HUES6 (cell line): ENCODE results near the gene NSRP1.
"Not testable (repeated sequence)": the region's sequence is repeated elsewhere in the genome, so short reads cannot be mapped to it uniquely, and the experiment has no call there.

ENCODE experiments used
- H3K27ac ChIP-seq: 2 replicates; pipeline ENCODE4 v1.7.0; 2013; ENCODE audit warnings: low read depth, mild to moderate bottlenecking, low read length, inconsistent platforms
- H3K27me3 ChIP-seq: 2 replicates; pipeline ENCODE4 v1.6.1; 2013; ENCODE audit warnings: low read length; ENCODE audit not compliant: control insufficient read depth, insufficient read depth
- H3K36me3 ChIP-seq: 2 replicates; pipeline ENCODE4 v1.6.1; 2013; ENCODE audit warnings: low read length; ENCODE audit not compliant: control insufficient read depth, insufficient read depth
- H3K4me1 ChIP-seq: 2 replicates; pipeline ENCODE4 v1.6.1; 2013; ENCODE audit warnings: low read length; ENCODE audit not compliant: control insufficient read depth, insufficient read depth
- H3K4me3 ChIP-seq: 2 replicates; pipeline ENCODE4 v1.5.1; 2013; ENCODE audit warnings: low read depth, low read length
- H3K9ac ChIP-seq: one replicate; pipeline ENCODE4 v1.6.1; 2013; ENCODE audit warnings: mild to moderate bottlenecking, low read length
- H3K9me3 ChIP-seq: 2 replicates; pipeline ENCODE4 v1.6.1; 2013; ENCODE audit warnings: low read depth, low read length; ENCODE audit not compliant: control insufficient read depth, insufficient read depth

NSRP1 gene

DNA sequence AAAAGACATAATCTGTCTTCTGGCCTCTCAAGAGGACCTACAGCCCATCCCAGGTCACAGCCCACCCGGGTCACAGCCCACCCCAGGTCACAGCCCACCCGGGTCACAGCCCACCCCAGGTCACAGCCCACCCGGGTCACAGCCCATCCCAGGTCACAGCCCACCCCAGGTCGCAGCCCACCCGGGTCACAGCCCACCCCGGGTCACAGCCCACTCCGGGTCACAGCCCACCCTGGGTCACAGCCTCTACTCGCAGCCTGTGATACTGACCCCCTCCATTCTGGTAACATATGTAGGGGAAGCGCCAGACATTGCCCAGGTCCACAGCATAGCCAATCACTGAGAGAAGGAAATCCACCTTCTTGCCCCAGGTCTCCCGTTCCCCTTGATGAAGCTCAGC is 104.7 kb downstream of the NSRP1 start:
- Histone ChIP-seq H3K36me3 (no peaks in the 10 kb centered on the region), H3K9me3 (no peaks in the 10 kb centered on the region), H3K27ac (no peak overlapping the region), H3K9ac (no peak overlapping the region), H3K4me1 (no peaks in the 10 kb centered on the region), H3K4me3 (no peak overlapping the region), H3K27me3 (no peaks in the 10 kb centered on the region; the same call in 1 of the 2 replicates)

DNA sequence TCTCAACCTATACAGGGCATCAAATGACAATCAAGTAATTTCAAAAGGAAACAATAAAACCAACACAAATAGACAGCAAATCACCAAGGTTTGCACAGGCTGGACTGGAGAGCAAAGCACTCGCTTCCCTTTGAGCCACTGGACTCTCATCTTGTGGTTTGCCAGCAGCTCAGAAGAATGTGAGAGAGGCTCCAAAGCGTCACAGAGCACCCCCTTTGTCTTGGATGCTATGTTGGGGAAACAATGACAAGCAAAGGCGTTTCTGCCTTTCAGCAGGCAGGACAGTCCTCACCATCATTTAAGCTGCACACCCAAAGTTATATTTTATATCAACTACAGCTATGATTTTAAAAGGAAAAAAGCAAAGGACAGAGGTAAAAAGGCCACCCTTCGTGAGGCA is 105.6 kb downstream of the NSRP1 start:
- Histone ChIP-seq H3K9me3 (no peaks in the 10 kb centered on the region), H3K36me3 (no peaks in the 10 kb centered on the region), H3K27me3 (no peaks in the 10 kb centered on the region; the same call in 1 of the 2 replicates), H3K4me1 (no peaks in the 10 kb centered on the region), H3K4me3 (no peak overlapping the region), H3K27ac (no peak overlapping the region), H3K9ac (no peak overlapping the region)

GRCh38 chr17:30222721-30223175 is 106.1 kb downstream of the NSRP1 start:
- Histone ChIP-seq H3K27me3 (no peaks in the 10 kb centered on the region; the same call in 1 of the 2 replicates), H3K27ac (no peak overlapping the region)

GRCh38 chr17:30224419-30224960 is 107.9 kb downstream of the NSRP1 start:
- no peak overlapping the region for H3K27ac ChIP-seq
- no peak overlapping the region for H3K4me3 ChIP-seq
- H3K27me3 ChIP-seq, result peaks cover 11% of the 10 kb centered on the region; the same call in 1 of the 2 replicates

More at GRCh38 chr17:30222721-30223175, 106.1 kb downstream of the NSRP1 start:
- Histone ChIP-seq H3K36me3 (no peaks in the 10 kb centered on the region), H3K4me3 (no peak overlapping the region), H3K4me1 (no peaks in the 10 kb centered on the region), H3K9me3 (no peaks in the 10 kb centered on the region), H3K9ac (no peak overlapping the region)

DNA sequence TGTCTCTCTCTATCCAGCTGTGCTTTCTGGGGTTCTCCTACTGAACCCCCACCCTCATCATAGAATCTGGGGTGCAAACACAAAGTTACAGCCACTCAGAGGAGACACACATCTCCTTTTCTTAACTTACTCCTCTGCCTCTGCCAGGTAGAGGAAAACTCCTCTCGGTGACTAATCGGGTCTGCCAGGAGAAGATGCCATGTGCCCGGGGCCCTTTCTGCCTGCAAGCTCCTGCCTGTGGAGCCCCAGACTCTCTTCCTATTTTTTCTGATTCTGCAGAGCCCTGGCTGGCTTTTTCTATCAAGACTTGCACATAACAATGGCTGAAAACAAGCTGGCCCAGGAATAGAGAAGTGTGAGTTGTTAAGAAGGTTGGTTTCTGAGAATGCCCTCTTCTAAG is 108.5 kb downstream of the NSRP1 start:
- Histone ChIP-seq H3K4me1 (no peaks in the 10 kb centered on the region), H3K27ac (no peak overlapping the region), H3K36me3 (no peaks in the 10 kb centered on the region), H3K9me3 (no peaks in the 10 kb centered on the region), H3K4me3 (no peak overlapping the region), H3K27me3 (peaks cover 13% of the 10 kb centered on the region; the same call in 1 of the 2 replicates), H3K9ac (no peak overlapping the region)

More at GRCh38 chr17:30224419-30224960, 107.9 kb downstream of the NSRP1 start:
- no peaks in the 10 kb centered on the region for H3K9me3 ChIP-seq
- H3K9ac ChIP-seq, result no peak overlapping the region
- no peaks in the 10 kb centered on the region for H3K4me1 ChIP-seq
- H3K36me3 ChIP-seq, result no peaks in the 10 kb centered on the region

- Histone ChIP-seq H3K27ac (no peak overlapping the region), H3K36me3 (no peaks in the 10 kb centered on the region), H3K9me3 (no peaks in the 10 kb centered on the region), H3K27me3 (peaks cover 22% of the 10 kb centered on the region; the same call in 1 of the 2 replicates), H3K9ac (no peak overlapping the region), H3K4me1 (no peaks in the 10 kb centered on the region), H3K4me3 (no peak overlapping the region)
Observed at GRCh38 chr17:30225919-30226553, 109.4 kb downstream of the NSRP1 start.

GRCh38 chr17:30226878-30227277 is 110.3 kb downstream of the NSRP1 start:
- peaks cover 25% of the 10 kb centered on the region; the same call in 1 of the 2 replicates for H3K27me3 ChIP-seq
- H3K9ac ChIP-seq, result no peak overlapping the region
- no peak overlapping the region for H3K4me3 ChIP-seq
- H3K4me1 ChIP-seq, result no peaks in the 10 kb centered on the region
- no peaks in the 10 kb centered on the region for H3K36me3 ChIP-seq
- no peak overlapping the region for H3K27ac ChIP-seq
- H3K9me3 ChIP-seq, result no peaks in the 10 kb centered on the region

DNA sequence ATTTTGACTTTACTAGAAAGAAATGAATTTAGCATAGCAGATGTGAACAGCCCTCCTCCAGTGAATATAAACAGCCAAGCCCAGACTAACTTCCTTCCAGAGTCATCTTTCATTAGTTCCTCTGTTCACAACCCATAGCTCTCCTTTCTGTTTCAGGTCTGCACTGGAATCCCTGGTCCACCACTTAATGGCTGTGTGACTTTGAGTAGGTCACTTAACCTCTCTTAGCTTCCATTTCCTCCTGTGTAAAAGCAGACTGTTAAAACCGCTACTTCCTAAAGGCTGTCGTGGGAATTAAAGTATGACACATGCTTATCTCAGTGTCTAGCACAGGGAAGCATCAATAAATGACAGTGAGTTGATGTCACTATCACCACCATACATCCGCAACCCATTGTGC is 111.4 kb downstream of the NSRP1 start:
- Histone ChIP-seq H3K36me3 (no peaks in the 10 kb centered on the region), H3K4me3 (no peak overlapping the region), H3K27ac (no peak overlapping the region), H3K9me3 (no peaks in the 10 kb centered on the region), H3K9ac (no peak overlapping the region), H3K4me1 (no peaks in the 10 kb centered on the region), H3K27me3 (peaks cover 36% of the 10 kb centered on the region)

- H3K9me3 ChIP-seq, result no peaks in the 10 kb centered on the region
- H3K27ac ChIP-seq, result no peak overlapping the region
- H3K9ac ChIP-seq, result no peak overlapping the region
- no peaks in the 10 kb centered on the region for H3K36me3 ChIP-seq
- H3K27me3 ChIP-seq, result peaks cover 46% of the 10 kb centered on the region
- no peak overlapping the region for H3K4me3 ChIP-seq
- H3K4me1 ChIP-seq, result no peaks in the 10 kb centered on the region
Observed at GRCh38 chr17:30229012-30229411, 112.4 kb downstream of the NSRP1 start.

DNA sequence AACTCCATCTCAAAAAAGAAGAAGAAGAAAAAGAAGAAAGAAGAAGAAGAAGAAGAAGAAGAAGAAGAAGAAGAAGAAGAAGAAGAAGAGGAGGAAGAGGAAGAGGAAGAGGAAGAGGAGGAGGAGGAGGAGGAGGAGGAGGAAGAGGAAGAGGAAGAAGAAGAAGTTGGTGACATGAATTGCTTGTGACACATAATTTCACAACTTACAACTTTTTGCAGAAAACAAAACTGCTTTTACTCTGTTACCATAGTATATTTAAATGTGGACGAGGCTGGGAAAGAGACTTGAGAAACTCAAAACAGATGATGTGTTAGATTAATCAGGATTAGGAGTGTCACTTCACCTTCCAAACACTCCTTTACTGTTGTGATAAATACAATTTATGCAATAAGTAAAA is 113.4 kb downstream of the NSRP1 start:
- not testable (repeated sequence) for H3K9ac ChIP-seq, H3K4me1 ChIP-seq, H3K9me3 ChIP-seq, H3K27ac ChIP-seq, H3K4me3 ChIP-seq, H3K36me3 ChIP-seq
- H3K27me3 ChIP-seq, result peaks cover 56% of the 10 kb centered on the region

DNA sequence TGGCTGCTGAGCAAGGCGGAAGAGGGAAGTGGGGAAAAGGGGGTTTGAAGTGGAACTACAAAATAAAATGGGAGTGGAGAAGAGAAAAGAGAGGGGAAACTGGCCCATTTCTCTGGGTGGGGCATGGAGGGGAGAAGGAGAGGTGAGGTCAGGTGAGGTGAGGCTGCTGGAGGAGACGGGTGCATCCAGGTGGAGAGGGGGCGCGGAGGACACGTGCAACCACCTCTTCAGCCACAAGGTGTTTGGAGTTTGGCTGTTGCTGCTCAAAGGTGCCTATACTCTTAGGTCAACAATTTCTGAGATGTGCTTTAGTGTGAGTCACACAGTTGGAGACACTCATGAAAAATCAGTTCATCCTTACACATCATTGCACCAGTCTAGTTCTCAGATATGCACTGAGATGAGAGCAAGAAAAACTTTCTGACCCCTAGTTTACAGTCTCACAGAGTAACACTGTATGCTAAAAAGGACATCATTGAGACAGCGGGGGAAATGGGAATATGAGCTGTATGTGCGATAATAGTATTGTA is 114.0 kb downstream of the NSRP1 start:
- Histone ChIP-seq H3K4me3 (no peak overlapping the region), H3K27ac (no peak overlapping the region)

More for the DNA sequence above, 114.0 kb downstream of the NSRP1 start:
- Histone ChIP-seq H3K9me3 (no peaks in the 10 kb centered on the region), H3K9ac (no peak overlapping the region), H3K27me3 (peaks cover 63% of the 10 kb centered on the region), H3K36me3 (no peaks in the 10 kb centered on the region), H3K4me1 (no peaks in the 10 kb centered on the region)
